Skeletal muscle tissue (tissue), 4 donors: ENCODE measurements around the gene NR5A2. TPM values are rescaled to one million over a fixed set of nuclear protein-coding genes. Genes with fewer than 3 reads are reported as not detected.

Experiments
- H3K27ac ChIP-seq: one replicate; pipeline ENCODE4 v1.7.0; 2013; ENCODE audit warnings: mild to moderate bottlenecking, low read depth, low read length, inconsistent platforms
- H3K27me3 ChIP-seq, 3 donors: one replicate each; pipeline ENCODE4 v1.7.0; 2013; ENCODE audit warnings: low read length in 3 of 3; ENCODE audit not compliant: control insufficient read depth in 3 of 3, insufficient read depth in 3 of 3
- H3K36me3 ChIP-seq, 3 donors: one replicate each; pipeline ENCODE4 v1.7.0; 2013; ENCODE audit warnings: low read length in 3 of 3; ENCODE audit not compliant: control insufficient read depth in 3 of 3, insufficient read depth in 3 of 3
- H3K4me1 ChIP-seq, 3 donors: one replicate each; pipeline ENCODE4 v1.7.0; 2013; ENCODE audit warnings: low read length in 3 of 3, mild to moderate bottlenecking in 3 of 3; ENCODE audit not compliant: control insufficient read depth in 3 of 3, insufficient read depth in 3 of 3
- H3K4me3 ChIP-seq, 3 donors: one replicate each; pipeline ENCODE4 v1.7.0; 2013; ENCODE audit warnings: low read length in 3 of 3
- H3K9ac ChIP-seq, 3 donors: one replicate each; pipeline ENCODE4 v1.7.0; 2013; ENCODE audit warnings: low read length in 3 of 3, mild to moderate bottlenecking in 3 of 3, moderate library complexity in 2 of 3, low read depth in 1 of 3
- H3K9me3 ChIP-seq, 3 donors: one replicate each; pipeline ENCODE4 v1.7.0; 2013; ENCODE audit warnings: low read length in 3 of 3; ENCODE audit not compliant: control insufficient read depth in 3 of 3
- total RNA-seq: library from RNA; depleted of rRNA; stranded (reverse); fragments of >200 nt; gene quantifications from one replicate; pipeline ENCODE4 v1.2.3, GENCODE V29; 2014
- donor health status: Osteomylitis.

Gene NR5A2
- total RNA-seq, 1 donor from 2014 or later = 4.2 TPM

DNA sequence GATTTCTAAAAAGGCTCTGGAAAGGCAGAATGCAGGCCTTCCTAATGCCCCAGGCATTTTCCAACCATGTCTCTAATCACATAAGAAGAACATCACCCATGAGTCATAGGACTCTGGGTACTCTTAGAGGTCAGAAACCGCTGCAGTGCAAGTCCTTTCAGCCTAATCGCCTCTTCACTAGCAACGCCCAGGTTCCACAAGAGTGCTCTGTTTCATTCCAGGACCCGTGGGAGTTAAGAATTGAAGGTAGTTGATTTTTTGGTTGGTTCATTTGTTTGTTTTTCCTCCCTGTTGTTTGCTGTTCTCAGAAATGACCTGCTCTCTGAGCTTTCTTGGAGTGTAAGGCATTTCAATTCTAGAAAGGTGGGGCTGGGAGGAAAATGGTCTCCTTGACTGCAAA is 123.2 kb downstream of the NR5A2 start:
- Histone ChIP-seq H3K36me3 (no peaks in the 10 kb centered on the region), H3K4me1 (no peaks in the 10 kb centered on the region), H3K9ac (no peak overlapping the region), H3K27me3 (no peaks in the 10 kb centered on the region), H3K27ac (no peak overlapping the region), H3K9me3 (no peaks in the 10 kb centered on the region), H3K4me3 (no peak overlapping the region)

DNA sequence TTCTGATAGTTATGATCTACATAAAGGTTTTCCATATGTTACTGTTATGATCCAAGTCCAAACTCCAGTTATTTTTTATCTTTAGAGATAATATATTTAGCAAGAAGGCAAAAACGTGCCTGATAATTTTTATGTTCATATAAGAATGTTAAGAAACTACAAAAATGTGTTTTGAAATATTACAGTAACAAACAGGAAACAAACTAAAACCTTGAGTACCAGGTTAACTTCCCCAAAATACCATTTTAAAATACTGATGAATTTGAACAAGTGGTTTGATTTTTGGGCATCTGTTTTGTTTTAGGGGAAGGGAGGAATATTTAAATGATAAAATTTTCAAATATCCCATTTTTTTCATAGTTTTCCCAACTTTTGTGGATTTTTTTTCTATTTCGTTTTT is 124.8 kb downstream of the NR5A2 start:
- Histone ChIP-seq H3K9ac (no peak overlapping the region), H3K9me3 (no peaks in the 10 kb centered on the region), H3K27me3 (no peaks in the 10 kb centered on the region), H3K27ac (no peak overlapping the region), H3K36me3 (no peaks in the 10 kb centered on the region), H3K4me1 (no peaks in the 10 kb centered on the region), H3K4me3 (no peak overlapping the region)

GRCh38 chr1:200153277-200154055 is 126.0 kb downstream of the NR5A2 start:
- no peak overlapping the region for H3K27ac ChIP-seq
- H3K4me1 ChIP-seq = no peaks in the 10 kb centered on the region
- no peak overlapping the region for H3K9ac ChIP-seq
- no peaks in the 10 kb centered on the region for H3K36me3 ChIP-seq
- H3K4me3 ChIP-seq = no peak overlapping the region
- H3K9me3 ChIP-seq = no peaks in the 10 kb centered on the region
- no peaks in the 10 kb centered on the region for H3K27me3 ChIP-seq

- Histone ChIP-seq H3K27ac (no peak overlapping the region), H3K4me1 (no peaks in the 10 kb centered on the region), H3K9me3 (no peaks in the 10 kb centered on the region), H3K4me3 (no peak overlapping the region), H3K36me3 (no peaks in the 10 kb centered on the region), H3K9ac (no peak overlapping the region), H3K27me3 (no peaks in the 10 kb centered on the region)
Measured at GRCh38 chr1:200154069-200154767, 126.7 kb downstream of the NR5A2 start.

DNA sequence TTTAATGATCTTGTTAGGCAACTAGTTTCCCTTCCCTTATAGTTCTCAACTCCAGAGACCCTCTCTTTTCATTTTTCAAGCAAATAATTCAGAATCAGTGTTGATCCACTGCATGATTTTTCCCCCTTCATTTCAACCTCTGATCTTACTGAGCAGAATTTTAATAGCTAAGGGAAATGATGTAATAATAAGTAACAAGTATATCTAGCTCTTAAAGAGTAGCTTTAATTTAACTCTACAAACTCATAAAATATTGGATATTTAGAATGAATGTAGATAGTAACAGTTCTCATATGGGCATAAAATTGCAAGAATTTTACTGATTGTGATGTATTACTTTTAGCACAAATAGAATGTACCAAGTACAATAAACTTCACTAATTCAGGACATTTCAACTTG is 130.2 kb downstream of the NR5A2 start:
- Histone ChIP-seq H3K27ac (no peak overlapping the region), H3K9ac (no peak overlapping the region), H3K36me3 (no peaks in the 10 kb centered on the region), H3K4me1 (no peaks in the 10 kb centered on the region), H3K4me3 (no peak overlapping the region), H3K27me3 (no peaks in the 10 kb centered on the region), H3K9me3 (no peaks in the 10 kb centered on the region)

- Histone ChIP-seq H3K4me1 (no peaks in the 10 kb centered on the region), H3K9me3 (no peaks in the 10 kb centered on the region), H3K27me3 (no peaks in the 10 kb centered on the region), H3K36me3 (no peaks in the 10 kb centered on the region), H3K27ac (no peak overlapping the region), H3K4me3 (no peak overlapping the region), H3K9ac (no peak overlapping the region)
Measured at GRCh38 chr1:200161801-200162200, 134.3 kb downstream of the NR5A2 start.

DNA sequence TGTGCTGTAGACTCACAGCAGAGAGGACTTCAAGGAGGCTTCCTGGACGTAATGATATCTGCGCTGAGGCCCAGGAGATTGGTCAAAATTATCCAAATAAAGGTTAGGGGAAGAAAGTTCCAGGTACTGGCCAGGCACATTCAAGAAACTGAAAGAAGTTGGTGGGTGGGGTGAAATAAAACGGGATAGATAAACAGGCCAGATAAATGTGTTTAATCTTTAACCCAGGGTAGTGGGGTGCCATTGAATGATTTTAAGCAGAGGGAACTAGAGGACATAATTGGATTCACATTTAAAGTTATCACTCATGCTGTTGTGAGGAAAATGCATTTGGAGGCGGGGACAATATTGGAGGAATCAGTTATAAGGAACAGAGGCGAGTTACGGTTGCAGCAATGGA is 134.7 kb downstream of the NR5A2 start:
- H3K36me3 ChIP-seq = no peaks in the 10 kb centered on the region
- H3K9me3 ChIP-seq = no peaks in the 10 kb centered on the region
- H3K27me3 ChIP-seq = no peaks in the 10 kb centered on the region
- no peaks in the 10 kb centered on the region for H3K4me1 ChIP-seq
- H3K4me3 ChIP-seq = no peak overlapping the region
- no peak overlapping the region for H3K27ac ChIP-seq
- H3K9ac ChIP-seq = no peak overlapping the region

- Histone ChIP-seq H3K27me3 (no peaks in the 10 kb centered on the region), H3K27ac (no peak overlapping the region), H3K4me3 (no peak overlapping the region), H3K9ac (no peak overlapping the region), H3K4me1 (no peaks in the 10 kb centered on the region), H3K36me3 (no peaks in the 10 kb centered on the region), H3K9me3 (no peaks in the 10 kb centered on the region)
Measured at GRCh38 chr1:200162877-200163276, 135.4 kb downstream of the NR5A2 start.

DNA sequence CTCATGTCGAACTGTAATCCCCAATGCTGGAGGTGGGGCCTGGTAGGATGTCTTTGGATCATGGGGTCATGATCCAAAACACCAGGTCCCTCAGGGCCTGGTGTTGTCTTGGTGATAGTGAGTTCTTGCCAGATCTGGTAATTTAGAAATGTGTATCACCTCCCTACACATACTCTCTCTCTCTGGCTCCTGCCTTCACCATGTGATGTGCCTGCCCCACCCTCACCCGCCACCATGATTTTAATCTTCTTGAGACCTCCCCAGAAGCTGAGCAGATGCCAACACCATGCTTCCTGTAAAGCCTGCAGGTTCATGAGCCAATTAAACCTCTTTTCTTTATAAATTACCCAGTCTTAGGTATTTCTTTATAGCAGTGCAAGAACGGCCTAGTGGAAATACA is 136.4 kb downstream of the NR5A2 start:
- Histone ChIP-seq H3K27ac (no peak overlapping the region), H3K9me3 (no peaks in the 10 kb centered on the region), H3K4me1 (no peaks in the 10 kb centered on the region), H3K9ac (no peak overlapping the region), H3K27me3 (no peaks in the 10 kb centered on the region), H3K4me3 (no peak overlapping the region), H3K36me3 (no peaks in the 10 kb centered on the region)

GRCh38 chr1:200165493-200166220 is 138.1 kb downstream of the NR5A2 start:
- no peaks in the 10 kb centered on the region for H3K27me3 ChIP-seq
- H3K4me3 ChIP-seq = no peak overlapping the region
- no peak overlapping the region for H3K9ac ChIP-seq
- no peaks in the 10 kb centered on the region for H3K36me3 ChIP-seq
- H3K27ac ChIP-seq = no peak overlapping the region
- H3K9me3 ChIP-seq = no peaks in the 10 kb centered on the region
- H3K4me1 ChIP-seq = no peaks in the 10 kb centered on the region
